GM18909 (cell line): ENCODE measurements around the gene RAB11FIP3.

Experiments used
- ATAC-seq: cut with Tn5 transposase; IDR thresholded peaks from one replicate; pipeline ENCODE4 v1.9.1; 2021; ENCODE audit warnings: mild to moderate bottlenecking; ENCODE audit not compliant: unreplicated experiment, poor library complexity

Gene RAB11FIP3

GRCh38 chr16:560204-560700, 134.8 kb downstream of the RAB11FIP3 start, which contains the start of gene PRR35:
TSS of gene PRR35 (plus strand) at chr16:560394. CDS start at chr16:563295, 2,901 bp downstream.
- ATAC-seq, result no peak

- no peak for ATAC-seq
These were observed 135.4 kb downstream of the RAB11FIP3 start for GRCh38 chr16:560701-561412.

- ATAC-seq, result no peak
These were observed 136.0 kb downstream of the RAB11FIP3 start for GRCh38 chr16:561413-561794.

GRCh38 chr16:561957-562938, 136.8 kb downstream of the RAB11FIP3 start:
- no peak for ATAC-seq

GRCh38 chr16:563072-563644, 137.7 kb downstream of the RAB11FIP3 start:
- ATAC-seq, result no peak

DNA sequence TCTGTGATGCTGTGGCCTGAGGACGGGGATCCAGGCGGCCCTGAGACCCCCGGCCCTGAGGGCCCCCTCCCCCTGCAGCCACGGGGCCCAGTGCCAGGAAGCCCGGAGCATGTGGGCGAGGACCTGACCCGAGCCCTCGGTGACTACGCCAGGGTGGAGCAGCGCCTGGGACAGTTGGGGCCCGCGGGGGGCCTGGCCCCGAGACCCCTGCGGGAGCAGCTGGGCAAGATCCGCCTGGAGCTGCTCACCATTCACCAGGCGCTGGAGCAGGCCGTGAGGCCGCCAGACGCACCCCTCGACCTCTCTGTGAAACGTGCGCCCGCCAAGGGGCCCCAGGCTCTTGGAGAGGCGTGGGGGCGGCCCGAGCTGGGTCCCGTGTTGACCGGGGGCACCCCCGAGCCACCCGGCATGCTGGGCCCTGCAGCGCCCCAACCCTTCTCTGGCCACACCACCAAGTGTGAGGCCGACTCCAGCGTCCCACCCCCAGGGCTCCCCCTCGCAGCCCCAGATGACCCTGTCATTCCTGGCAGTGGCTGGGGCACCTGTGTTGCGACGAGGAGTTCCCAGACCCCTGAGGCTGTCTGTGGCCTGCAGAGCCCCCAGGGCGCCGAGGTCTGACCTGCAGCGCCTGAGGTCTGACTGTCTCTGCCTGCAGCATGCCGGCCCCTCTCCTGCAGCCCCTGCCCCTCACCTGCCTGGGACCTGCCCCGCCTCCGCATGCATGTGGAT, 139.4 kb downstream of the RAB11FIP3 start:
- no peak for ATAC-seq

- ATAC-seq, result no peak
These were observed 140.2 kb downstream of the RAB11FIP3 start for GRCh38 chr16:565419-566330.

GRCh38 chr16:566475-567372, 141.3 kb downstream of the RAB11FIP3 start, which contains the start of gene NHLRC4:
TSS of gene NHLRC4 (plus strand) at chr16:567005. CDS start at chr16:568048, 1,043 bp downstream.
- no peak for ATAC-seq

GRCh38 chr16:567373-568256, 142.2 kb downstream of the RAB11FIP3 start:
- ATAC-seq, result no peak

- ATAC-seq, result no peak
These were observed 143.2 kb downstream of the RAB11FIP3 start for GRCh38 chr16:568401-569258.

GRCh38 chr16:569445-570254, 144.2 kb downstream of the RAB11FIP3 start, which contains the start of gene PIGQ:
TSS of gene PIGQ (plus strand) at chr16:569968. CDS start at chr16:574075, 4,107 bp downstream.
- peak; percentile 65 for ATAC-seq
